SU-DHL-6 (cell line): ENCODE data around the gene PAX5.
A peak's percentile ranks its signal among the peaks of the same experiment; 100 is the strongest.

Experiments used
- CTCF ChIP-seq: fragments of 200-600 bp; sonication (generic); IDR thresholded peaks from one replicate; pipeline ENCODE4 v1.5.1; 2017; ENCODE audit warnings: antibody characterized with exemption, mild to moderate bottlenecking, low read length, moderate library complexity; ENCODE audit not compliant: insufficient read depth, poor library complexity, severe bottlenecking
- EZH2phosphoT487 ChIP-seq: fragments of 200-600 bp; sonication (generic), shearing (Covaris generic); conservative IDR thresholded peaks from 2 replicates; pipeline ENCODE4 v1.6.1; 2018; ENCODE audit warnings: mild to moderate bottlenecking, antibody characterized with exemption, low read length, moderate library complexity, mixed read lengths

DNA sequence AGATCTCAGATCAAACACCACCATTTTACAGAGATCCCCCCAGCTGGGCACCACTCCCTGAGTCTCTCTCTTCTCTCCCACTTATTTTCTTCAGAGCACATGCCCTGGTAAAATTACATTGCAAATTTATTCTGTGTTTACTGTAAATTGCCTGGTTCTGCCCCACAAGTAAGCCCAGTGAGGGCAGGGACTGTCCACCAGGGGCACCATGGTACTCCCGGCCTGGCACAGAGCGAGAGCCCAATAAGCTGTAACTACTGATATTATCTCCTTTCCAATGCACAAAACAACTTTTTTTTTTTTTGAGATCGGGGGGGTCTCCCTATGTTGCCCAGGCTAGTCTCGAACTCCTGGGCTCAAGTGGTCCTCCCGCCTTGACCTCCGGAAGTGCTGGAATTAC, 123.0 kb downstream of the PAX5 start:
- TF ChIP-seq EZH2phosphoT487 (no peak), CTCF (peak; percentile 9)
